NCI-H2227 (cell line): Measurements from ENCODE around the gene CD22.
A peak's percentile ranks its signal among the peaks of the same experiment; 100 is the strongest.
"Not testable (repeated sequence)": the region's sequence is repeated elsewhere in the genome, so short reads cannot be mapped to it uniquely, and the experiment has no call there.

Source experiments
- DNase-seq: peaks from one replicate; lab custom pipeline; 2025; ENCODE audit not compliant: unreplicated experiment; lab: John Stamatoyannopoulos, UW

The CD22 gene

DNA sequence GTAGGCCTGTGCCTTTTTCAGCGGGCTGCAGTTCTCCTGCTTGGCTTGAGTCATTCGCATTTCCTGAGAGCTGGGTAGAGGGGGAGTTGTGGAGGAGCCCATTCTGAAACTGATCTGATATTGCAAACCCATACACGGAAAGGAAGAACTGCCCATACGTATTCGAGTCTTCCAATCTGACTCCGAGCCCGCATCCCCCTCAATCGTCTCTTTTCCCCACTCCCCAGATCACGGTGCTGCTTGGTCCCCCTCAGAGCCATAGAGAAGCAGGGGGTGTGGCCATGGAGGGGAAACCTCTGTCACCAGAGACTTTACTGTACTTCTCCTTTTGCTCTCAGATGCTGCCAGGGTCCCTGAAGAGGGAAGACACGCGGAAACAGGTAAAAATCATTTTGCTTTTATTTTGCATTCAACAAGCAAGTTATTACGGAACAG is at the start of gene CD22:
Gene CD22 (plus strand): TSS at position 337 of the 435 bp plus-strand sequence. CDS start 2,854 bp downstream, outside the sequence.
- no peak for DNase-seq

DNA sequence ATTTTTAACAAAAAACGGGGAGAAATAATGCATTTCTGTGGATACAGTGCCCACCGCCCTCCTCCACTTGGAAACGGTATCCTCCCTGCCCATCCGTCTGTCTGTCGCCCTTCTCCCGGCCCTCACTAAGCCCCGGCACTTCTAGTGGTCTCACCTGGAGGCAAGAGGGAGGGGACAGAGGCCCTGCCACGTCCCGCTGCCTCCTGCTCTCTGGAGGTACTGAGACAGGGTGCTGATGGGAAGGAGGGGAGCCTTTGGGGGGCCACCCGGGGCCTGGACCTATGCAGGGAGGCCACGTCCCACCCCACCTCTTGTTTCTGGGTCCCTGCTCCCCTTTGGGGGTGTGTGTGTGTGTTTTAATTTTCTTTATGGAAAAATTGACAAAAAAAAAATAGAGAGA is 49.6 kb upstream of the CD22 start:
- no peak for DNase-seq

DNA sequence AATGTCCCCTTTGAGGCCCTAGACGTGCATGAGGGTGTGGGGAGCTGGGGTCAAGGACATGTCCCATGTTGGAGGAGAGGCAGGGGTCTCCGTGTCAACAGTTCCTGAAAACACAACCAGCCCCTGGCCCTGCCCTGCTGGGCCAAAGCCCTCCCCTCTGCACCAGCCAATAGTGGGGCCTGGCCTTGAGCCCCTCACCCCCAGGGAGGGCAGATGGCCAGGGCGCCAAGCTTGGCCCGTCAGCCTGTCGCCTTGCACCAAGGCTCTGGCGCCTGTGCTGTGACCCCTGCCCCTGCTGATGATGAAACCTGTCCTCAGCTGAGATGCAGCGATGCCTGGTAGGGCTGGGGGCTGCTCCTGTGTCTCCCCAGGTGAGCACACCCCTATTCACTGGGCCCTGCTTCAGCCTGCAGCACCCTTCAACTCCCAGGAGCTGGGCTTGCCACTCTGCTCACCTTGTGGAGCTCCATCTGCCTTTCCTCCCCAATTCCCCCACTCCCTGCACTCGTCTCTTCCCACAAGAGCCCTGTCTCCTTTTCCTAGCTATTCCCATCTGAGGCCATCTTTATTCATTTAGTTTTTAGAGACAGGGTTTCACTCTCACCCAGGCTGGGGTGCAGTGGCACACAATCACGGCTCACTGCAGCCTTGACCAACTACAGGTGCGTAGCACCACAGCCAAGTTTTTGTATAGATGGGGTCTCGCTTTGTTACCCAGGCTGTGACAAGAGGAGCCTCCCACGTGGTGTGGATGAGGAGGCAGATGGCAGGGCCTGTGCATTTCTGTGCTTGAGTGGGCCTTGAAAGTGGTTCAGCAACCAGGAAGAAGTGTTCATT is 48.8 kb upstream of the CD22 start:
- DNase-seq: no peak

DNA sequence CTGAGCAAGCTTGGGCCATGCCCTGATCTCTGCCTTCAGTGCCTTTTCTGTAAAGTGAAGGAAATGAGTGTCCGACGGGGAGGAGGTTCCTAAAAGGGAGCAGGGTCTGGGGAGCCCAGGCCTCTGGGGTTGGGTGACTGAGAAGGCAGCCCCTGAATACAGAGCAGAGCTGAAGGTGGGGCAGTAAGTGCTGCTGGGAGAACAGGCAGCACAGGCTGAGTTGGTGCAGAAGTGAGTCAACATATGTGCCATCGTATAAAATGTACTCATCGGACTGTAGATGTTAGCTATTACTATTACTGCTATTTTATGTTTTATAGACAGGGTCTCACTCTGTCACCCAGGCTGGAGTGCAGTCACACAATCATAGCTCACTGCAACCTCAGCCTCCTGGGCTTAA is 47.7 kb upstream of the CD22 start:
- no peak for DNase-seq

DNA sequence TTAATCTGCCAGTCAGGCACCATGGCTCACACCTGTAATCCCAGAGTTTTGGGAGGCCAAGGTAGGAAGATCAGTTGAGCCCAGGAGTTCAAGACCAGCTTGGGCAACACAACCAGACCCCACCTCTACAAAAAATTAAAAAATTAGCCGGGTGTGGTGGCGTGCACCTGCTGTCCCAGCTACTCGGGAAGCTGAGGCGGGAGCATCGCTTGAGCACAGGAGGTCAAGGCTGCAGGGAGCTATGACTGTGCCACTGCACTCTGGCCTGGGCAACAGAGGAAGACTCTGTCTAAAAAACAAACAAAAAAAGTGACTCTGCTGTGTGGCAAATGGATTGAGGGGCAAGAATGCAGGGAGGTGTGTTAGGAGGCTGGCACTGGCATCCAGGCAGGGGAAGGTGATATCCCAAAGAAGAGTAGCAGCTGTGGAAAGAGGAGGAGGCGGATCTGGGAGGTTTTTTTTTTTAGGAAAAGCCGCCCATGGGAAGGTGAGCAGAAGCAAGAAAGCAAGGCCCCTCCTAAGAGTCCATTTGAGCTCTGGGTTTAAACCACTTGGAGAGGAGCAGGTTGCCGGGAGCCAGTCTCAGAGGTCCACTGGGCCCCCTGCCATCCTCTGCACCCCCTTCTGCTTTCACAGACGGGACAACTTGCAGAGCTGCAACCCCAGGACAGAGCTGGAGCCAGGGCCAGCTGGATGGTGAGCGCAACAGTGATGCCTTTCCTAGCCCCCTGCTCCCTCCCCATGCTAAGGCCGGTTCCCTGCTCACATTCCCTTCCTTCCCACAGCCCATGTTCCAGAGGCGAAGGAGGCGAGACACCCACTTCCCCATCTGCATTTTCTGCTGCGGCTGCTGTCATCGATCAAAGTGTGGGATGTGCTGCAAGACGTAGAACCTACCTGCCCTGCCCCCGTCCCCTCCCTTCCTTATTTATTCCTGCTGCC is 44.6 kb upstream of the CD22 start:
- no peak for DNase-seq

DNA sequence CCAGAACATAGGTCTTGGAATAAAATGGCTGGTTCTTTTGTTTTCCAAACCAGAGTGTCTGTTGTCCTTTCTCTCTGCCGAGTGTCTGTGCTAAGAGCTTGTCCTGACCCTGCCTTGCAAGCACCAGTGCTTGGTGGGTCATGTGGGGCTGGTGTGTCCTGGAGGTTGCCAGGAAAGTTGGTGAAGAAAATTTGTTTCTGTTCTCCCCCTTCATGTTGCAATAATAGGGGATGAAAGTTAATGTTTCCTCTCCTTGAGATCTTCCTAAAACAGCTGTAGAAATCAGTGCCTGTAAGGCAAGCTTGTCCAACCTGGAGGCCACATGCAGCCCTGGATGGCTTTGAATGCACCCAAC is 43.9 kb upstream of the CD22 start:
- no peak for DNase-seq

DNA sequence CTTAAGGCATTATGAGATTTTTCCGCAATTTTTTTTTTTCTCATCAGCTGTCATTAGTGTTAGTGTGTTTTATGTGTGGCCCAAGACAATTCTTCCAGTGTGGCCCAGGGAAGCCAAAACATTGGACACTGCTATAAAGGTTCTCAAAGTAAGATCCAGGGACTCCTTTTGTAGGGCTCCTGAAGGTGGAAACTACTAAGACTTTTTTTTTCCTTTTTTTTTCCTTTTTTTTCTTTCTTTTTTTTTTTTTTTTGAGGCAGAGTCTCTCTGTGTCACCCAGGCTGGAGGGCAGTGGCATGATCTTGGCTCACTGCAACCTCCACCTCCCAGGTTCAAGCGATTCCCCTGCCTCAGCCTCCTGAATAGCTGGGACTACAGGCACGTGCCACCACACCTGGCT is 43.5 kb upstream of the CD22 start:
- not testable (repeated sequence) for DNase-seq

DNA sequence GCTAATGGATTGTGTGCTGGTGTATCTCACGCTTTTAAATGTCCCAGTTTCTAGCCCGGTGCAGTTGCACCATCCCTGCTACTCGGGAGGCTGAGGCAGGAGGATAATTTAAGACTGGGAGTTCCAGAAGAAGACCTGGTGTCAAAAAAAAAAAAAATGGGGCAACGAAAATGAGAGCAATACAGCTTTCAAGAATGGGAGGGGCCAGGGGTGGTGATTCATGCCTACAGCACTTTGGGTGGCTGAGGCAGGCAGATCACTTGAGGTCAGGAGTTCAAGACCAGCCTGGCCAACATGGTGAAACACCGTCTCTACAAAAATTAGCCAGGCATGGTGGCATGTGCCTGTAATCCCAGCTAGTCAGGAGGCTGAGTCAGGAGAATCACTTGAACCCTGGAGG is 42.9 kb upstream of the CD22 start:
- not testable (repeated sequence) for DNase-seq

DNA sequence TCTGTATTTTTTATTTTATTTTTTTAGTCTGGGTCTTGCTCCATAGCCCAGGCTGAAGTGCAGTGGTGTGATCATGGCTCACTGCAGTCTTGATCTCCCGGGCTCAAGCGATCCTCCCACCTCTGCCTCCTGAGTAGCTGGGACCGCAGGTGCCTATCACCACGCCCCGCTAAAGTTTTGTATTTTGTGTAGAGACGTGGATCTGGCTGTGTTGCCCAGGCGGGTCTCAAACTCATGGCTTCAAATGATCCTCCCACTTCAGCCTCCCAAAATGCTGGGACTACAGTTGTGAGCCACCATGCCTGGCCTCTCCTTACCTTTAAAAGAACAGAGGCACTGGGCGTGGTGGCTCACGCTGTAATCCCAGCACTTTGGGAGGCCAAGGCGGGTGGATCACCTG is 41.3 kb upstream of the CD22 start:
- DNase-seq: no peak

DNA sequence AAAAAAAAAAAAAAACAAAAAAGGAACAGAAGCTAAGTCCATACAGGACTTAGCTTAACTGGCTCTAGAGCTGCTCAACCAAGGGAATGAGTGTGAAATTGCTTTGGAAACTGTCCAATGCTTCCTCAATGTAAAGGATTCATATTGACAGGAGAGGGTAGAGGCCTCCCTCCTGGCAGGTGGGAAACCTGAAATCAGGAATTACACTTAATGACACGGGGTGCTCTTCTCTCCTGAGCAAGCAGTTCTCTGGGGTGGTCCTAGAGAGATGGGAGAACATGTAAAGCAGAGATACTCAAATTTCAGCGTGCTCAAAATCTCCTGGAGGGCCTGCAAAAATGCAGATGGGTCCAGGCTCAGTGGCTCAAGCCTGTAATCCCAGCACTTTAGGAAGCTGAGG is 40.7 kb upstream of the CD22 start:
- no peak for DNase-seq

DNA sequence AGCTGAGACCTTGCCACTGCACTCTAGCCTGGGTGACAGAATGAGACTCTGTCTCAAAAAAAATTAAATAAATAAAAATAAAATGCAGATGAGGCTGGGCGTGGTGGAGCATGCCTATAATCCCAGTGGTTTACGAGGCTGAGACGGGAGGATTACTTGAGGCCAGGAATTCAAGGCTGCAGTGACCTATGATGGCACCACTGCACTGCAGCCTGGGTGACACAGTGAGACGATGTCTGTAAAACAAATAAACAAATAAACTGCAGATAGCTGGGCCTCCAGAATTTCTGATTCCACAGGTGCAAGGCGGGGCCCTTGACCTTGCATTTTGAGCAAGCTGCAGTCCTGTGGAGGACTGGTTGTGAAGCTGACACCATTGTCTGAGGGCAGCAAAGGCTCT is 40.1 kb upstream of the CD22 start:
- no peak for DNase-seq

DNA sequence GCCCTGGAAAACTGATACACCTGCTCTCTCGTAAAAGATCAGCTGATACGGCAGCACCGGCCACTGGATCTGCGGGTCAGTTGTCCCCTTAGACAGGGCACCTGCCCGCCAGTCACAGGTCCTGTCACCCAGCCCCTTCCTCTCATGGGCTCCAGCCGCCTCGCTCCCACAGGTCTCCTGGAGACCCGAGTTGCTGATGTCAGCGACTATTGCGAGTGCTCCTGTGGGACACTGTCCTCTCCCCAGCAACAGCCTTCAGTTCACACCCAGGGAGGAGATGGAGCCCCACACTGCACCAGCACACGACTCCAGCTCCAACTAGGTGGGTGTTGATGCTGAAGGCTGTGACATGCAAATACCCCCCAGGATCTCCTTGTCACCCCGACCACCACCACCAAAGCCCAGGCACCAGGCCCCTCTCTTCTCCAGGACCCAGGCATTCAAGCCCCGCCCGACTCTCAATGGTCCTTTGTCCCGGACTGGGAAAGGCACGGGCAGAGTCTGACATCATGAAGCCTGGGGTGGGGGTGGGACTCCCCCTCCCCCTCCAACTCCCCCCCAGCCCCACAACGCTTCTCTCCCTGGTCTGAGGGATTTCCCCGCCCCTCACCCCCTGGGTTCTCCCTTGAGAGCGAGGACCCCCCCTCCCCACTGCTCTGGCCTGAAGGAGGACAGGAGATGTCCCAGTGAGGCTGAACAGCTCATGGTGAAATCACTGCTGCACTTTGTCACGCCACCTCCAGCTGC is 38.4 kb upstream of the CD22 start:
- DNase-seq: no peak

DNA sequence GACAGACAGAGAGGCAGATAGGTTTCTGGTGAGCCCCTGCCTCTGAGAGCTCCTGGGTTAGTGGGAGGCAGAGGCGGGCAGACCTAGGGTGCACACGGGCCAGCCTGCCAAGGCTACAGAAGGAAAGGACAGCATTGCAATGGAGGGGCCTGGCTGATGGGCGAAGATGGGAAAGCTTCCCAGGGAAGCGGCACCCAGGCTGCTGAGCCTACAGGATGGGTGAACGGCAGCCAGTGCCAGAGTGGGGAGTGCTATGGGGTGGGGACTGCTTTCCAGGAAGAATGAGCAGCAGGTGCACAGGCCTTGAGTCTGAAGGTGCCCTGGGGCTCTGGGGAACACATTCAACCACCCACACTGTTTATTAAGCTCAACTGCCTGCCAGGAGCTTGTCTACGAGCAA is 37.7 kb upstream of the CD22 start:
- DNase-seq: no peak

DNA sequence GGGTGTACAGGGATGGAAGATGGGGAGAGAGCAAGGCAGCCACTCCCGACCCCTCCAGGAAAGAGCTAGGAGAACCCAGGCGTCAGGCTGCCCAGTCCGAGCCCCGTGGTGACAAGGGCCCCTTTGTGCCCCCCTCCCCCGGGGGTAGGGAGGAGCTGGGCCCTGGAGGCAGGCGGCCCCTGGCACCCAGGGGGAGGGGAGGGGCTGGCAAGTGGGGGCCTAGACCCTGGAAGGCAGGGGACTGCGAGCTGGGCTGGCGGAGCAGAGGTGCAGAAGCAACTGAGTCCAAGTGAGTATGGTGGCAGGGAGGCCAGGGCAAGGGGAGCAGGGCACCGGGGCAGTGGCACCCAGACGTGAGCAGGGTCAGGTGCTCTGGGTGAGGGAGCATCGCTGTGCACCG is 37.1 kb upstream of the CD22 start, which contains the start of gene MAG:
Gene MAG (plus strand): TSS at position 246 of the 400 bp plus-strand sequence. CDS start 3,248 bp downstream, outside the sequence.
- no peak for DNase-seq

DNA sequence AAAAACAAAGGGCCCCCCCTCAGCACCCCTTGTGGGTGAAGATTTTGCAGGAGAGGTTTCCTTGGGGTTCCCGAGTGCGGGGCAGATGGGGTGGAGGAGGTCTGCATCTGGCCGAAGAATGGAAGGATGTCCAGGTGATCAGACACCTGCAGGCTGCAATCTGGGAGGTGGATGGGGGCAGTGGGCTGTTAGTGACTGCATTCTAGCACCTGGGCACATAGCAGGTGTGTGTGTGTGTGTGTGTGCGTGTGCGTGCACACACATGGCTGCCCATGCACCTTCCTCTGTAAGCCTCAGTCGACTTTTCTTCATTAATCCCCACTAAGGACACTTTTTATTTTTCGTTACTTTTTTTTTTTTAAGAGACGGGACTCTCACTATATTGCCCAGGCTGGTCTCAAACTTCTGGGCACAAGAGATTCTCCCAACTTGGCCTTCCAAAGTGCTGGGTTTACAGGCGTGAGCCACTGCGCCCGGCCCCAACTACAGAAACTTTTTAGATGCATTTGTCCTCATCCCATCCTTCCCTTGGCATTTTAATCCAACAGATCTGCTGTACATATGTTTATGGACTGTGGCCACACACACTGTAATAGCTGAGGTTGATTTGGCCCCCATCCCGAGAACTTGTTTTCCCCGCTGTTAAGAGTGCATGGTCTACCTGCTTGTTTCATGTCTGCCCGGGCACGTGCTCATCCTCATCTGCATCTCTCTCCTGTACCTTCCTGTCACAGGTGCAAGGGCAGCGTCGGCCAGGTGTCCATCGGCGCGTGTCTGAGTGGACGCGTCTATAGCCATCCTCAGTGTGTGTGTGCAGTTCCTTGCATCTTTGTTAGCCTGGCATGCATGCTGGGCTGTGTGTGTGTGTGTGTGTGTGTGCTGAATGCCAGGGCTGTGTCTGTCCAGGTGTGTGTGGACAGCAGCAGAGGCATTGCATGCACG is 36.3 kb upstream of the CD22 start:
- DNase-seq: peak; percentile 72

DNA sequence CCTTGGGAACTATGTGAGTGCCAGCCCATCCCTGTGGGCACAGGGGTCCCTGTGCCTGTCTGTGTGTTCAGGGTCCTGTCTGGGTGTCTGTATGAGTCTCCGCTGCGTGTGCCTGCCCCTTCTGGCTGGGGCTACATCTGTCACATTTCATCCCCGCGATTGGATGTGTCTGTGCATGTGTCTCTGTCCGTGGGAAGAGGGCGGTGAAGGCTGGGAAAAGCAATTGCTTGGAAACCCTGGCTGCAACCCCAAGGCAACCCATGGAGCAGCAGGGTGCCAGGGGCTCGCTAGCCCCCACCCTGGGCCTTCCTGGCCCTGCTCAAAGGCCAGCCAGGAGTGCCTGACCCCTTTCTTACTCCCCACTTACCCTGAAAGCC is 35.6 kb upstream of the CD22 start:
- no peak for DNase-seq

DNA sequence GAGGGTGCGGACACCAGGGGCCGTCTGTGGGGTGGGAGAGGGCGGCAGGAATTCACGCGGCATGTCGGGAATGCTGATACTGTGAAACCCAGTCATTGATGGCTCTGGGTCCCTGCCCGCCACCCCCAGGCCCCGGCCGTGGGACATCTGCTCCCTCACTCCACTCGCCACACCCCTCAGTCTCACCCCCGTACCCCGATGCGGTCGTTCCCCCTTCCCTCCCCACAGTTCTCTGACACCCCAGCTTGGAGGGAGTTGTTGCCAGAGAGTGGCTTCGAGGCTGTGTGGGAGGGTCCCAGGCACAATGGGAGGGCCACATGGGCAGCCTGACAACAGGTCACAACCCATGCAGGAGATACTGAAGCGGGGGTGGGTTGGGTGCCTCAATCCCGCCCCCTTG is 35.2 kb upstream of the CD22 start:
- DNase-seq: no peak

DNA sequence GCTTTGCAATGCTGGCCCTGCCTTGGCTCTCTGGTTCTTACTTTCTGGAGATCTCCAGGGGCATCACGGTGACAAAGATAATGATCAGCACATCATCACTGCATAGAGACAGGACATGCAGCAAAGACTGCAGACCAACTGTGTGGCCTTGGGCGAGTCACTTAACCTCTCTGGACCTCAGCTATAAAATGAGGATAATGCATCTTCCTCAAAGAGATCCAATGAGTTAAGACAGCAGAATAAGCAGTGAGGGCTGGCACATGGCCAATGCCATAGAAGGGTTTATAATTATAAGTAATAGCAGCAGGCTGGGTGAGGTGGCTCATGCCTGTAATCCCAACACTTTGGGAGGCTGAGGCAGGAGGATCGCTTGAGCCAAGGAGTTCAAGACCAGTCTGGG is 34.7 kb upstream of the CD22 start:
- peak; percentile 60 for DNase-seq

DNA sequence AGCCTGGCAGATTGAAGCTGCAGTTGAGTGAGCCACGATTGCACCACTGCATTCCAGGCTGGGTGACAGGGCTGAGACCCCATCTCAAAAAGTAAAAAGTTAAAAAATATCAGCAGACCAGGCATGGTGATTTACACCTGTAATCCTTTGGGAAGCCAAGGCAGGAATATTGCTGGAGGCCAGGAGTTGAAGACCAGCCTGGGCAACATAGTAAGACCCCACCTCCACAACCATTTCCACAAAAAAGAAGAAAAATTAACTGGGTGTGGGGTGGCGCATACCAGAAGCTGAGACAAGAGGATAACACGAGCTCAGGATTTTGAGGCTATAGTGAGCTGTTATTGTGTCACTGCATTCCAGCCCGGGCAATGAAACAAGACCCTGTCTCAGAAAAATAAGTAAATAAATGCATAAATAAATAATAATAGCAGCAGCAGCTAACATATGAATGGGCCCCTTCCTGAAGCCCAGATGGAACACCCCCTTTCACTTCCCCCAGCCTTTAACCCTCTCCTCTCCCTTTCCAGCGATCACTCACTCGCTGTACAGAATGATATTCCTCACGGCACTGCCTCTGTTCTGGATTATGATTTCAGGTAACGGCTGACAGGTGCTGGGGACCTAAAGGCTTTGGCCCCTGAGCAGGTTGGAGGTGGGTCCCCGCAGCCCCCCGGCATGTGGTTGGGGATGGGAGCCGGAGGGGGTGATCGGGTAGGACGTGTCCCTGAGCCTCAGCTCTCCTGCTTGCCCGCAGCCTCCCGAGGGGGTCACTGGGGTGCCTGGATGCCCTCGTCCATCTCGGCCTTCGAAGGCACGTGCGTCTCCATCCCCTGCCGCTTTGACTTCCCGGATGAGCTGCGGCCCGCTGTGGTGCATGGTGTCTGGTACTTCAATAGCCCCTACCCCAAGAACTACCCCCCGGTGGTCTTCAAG is 33.9 kb upstream of the CD22 start:
- no peak for DNase-seq
